Measurements from ENCODE around the gene LEUTX. TPM values are rescaled to one million over a fixed set of nuclear protein-coding genes. Genes with fewer than 3 reads are reported as not detected.

LEUTX gene
- polyA plus RNA-seq, 1 of the 3 experiments (the other 2 are of a cell fraction) = not detected

DNA sequence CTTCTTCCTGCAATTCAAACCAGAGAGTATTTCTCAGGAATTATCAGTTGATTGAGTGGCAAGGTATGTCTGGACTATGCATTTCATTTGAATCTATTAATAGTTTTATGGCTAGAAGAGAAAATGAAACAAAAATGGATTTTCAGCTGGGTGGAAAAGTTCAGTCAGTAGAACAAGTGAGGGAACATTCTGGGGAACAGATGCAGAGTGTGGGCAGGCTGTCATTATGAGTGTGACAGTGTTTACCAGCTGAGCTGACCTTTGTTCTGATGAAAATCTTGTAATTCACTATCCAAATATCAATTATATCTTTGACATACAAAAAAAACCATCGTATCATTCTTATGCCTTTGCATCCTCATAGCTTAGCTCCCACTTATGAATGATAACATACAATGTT, 38.3 kb upstream of the LEUTX start:
- no peak overlapping the region for H3K27ac ChIP-seq (ENCODE audit: low read depth in 2 of 2, low read length in 1 of 2)
- POLR2A ChIA-PET = no interaction called here
- DNase-seq = no peak
- peaks cover 11% of the 10 kb centered on the region; the same call in 1 of the 2 replicates for H3K27me3 ChIP-seq (ENCODE audit: insufficient read depth)
- no peaks in the 10 kb centered on the region for H3K9me2 ChIP-seq
- 23% methylated on average over 1 of the region's 1 CpG for WGBS (ENCODE audit: low lambda C conversion rate)
- no peaks in the 10 kb centered on the region for H3K4me1 ChIP-seq (ENCODE audit: control insufficient read depth in 1 of 2, insufficient read depth in 2 of 2, low read depth in 1 of 2, low read length in 1 of 2)
- TF ChIP-seq MXI1 (IDR thresholded peaks at IDR 0.05; ENCODE audit: low read depth, low read length) (no peak), GATA2 (CRISPR knock-in tag; IDR thresholded peaks at IDR 0.05) (no peak), FOXJ3 (CRISPR knock-in tag; IDR thresholded peaks at IDR 0.05) (no peak), ELF1 (IDR thresholded peaks at IDR 0.05) (no peak), RXRA (IDR thresholded peaks at IDR 0.05; ENCODE audit: borderline replicate concordance, low read depth) (no peak), TCF12 (IDR thresholded peaks at IDR 0.05) (no peak), NFIC (IDR thresholded peaks at IDR 0.05; ENCODE audit: borderline replicate concordance) (no peak), YY1 (IDR thresholded peaks at IDR 0.05; ENCODE audit: low read depth) (no peak), CHD2 (IDR thresholded peaks at IDR 0.05; ENCODE audit: low read length, partially characterized antibody) (no peak), FOSL2 (IDR thresholded peaks at IDR 0.05; ENCODE audit: borderline replicate concordance, low read depth) (no peak), SIN3A (IDR thresholded peaks at IDR 0.05; ENCODE audit: borderline replicate concordance, low read depth, low read length) (no peak), JUND (IDR thresholded peaks at IDR 0.05) (no peak), TEAD4 (IDR thresholded peaks at IDR 0.05; ENCODE audit: borderline replicate concordance, insufficient read depth) (no peak), POLR2AphosphoS5 (IDR thresholded peaks at IDR 0.05; ENCODE audit: low read depth, low read length) (no peak), GABPA (IDR thresholded peaks at IDR 0.05; ENCODE audit: low read depth) (no peak)
- TF ChIP-seq, protein P1, sequence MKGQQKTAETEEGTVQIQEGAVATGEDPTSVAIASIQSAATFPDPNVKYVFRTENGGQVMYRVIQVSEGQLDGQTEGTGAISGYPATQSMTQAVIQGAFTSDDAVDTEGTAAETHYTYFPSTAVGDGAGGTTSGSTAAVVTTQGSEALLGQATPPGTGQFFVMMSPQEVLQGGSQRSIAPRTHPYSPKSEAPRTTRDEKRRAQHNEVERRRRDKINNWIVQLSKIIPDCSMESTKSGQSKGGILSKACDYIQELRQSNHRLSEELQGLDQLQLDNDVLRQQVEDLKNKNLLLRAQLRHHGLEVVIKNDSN (IDR thresholded peaks at IDR 0.05; ENCODE audit: borderline replicate concordance, low read depth) = no peak
- TF ChIP-seq, protein P2, sequence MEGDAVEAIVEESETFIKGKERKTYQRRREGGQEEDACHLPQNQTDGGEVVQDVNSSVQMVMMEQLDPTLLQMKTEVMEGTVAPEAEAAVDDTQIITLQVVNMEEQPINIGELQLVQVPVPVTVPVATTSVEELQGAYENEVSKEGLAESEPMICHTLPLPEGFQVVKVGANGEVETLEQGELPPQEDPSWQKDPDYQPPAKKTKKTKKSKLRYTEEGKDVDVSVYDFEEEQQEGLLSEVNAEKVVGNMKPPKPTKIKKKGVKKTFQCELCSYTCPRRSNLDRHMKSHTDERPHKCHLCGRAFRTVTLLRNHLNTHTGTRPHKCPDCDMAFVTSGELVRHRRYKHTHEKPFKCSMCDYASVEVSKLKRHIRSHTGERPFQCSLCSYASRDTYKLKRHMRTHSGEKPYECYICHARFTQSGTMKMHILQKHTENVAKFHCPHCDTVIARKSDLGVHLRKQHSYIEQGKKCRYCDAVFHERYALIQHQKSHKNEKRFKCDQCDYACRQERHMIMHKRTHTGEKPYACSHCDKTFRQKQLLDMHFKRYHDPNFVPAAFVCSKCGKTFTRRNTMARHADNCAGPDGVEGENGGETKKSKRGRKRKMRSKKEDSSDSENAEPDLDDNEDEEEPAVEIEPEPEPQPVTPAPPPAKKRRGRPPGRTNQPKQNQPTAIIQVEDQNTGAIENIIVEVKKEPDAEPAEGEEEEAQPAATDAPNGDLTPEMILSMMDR (IDR thresholded peaks at IDR 0.05) = no peak
- TF ChIP-seq, protein P3, sequence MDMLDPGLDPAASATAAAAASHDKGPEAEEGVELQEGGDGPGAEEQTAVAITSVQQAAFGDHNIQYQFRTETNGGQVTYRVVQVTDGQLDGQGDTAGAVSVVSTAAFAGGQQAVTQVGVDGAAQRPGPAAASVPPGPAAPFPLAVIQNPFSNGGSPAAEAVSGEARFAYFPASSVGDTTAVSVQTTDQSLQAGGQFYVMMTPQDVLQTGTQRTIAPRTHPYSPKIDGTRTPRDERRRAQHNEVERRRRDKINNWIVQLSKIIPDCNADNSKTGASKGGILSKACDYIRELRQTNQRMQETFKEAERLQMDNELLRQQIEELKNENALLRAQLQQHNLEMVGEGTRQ (IDR thresholded peaks at IDR 0.05; ENCODE audit: borderline replicate concordance, low read depth, low read length) = no peak
- TF ChIP-seq, protein P4, sequence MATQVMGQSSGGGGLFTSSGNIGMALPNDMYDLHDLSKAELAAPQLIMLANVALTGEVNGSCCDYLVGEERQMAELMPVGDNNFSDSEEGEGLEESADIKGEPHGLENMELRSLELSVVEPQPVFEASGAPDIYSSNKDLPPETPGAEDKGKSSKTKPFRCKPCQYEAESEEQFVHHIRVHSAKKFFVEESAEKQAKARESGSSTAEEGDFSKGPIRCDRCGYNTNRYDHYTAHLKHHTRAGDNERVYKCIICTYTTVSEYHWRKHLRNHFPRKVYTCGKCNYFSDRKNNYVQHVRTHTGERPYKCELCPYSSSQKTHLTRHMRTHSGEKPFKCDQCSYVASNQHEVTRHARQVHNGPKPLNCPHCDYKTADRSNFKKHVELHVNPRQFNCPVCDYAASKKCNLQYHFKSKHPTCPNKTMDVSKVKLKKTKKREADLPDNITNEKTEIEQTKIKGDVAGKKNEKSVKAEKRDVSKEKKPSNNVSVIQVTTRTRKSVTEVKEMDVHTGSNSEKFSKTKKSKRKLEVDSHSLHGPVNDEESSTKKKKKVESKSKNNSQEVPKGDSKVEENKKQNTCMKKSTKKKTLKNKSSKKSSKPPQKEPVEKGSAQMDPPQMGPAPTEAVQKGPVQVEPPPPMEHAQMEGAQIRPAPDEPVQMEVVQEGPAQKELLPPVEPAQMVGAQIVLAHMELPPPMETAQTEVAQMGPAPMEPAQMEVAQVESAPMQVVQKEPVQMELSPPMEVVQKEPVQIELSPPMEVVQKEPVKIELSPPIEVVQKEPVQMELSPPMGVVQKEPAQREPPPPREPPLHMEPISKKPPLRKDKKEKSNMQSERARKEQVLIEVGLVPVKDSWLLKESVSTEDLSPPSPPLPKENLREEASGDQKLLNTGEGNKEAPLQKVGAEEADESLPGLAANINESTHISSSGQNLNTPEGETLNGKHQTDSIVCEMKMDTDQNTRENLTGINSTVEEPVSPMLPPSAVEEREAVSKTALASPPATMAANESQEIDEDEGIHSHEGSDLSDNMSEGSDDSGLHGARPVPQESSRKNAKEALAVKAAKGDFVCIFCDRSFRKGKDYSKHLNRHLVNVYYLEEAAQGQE (IDR thresholded peaks at IDR 0.05; ENCODE audit: low read depth, low read length) = no peak
- TF ChIP-seq, protein P5, sequence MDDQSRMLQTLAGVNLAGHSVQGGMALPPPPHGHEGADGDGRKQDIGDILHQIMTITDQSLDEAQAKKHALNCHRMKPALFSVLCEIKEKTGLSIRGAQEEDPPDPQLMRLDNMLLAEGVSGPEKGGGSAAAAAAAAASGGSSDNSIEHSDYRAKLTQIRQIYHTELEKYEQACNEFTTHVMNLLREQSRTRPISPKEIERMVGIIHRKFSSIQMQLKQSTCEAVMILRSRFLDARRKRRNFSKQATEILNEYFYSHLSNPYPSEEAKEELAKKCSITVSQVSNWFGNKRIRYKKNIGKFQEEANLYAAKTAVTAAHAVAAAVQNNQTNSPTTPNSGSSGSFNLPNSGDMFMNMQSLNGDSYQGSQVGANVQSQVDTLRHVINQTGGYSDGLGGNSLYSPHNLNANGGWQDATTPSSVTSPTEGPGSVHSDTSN (IDR thresholded peaks at IDR 0.05) = no peak
- no peaks in the 10 kb centered on the region for H3K9me3 ChIP-seq
- peak overlapping the region; percentile 30; the same call in 1 of the 2 replicates for H3K4me2 ChIP-seq
- H3F3A ChIP-seq (replicated peaks; ENCODE audit: insufficient read depth) = no peaks in the 10 kb centered on the region
- H3K79me2 ChIP-seq (ENCODE audit: insufficient read depth) = no peaks in the 10 kb centered on the region
- no peak overlapping the region for H3K4me3 ChIP-seq (ENCODE audit: low read depth in 2 of 2, low read length in 1 of 2)
- CTCF ChIA-PET = interaction anchor here (0.6 kb wide), 1 partner anchor 10 kb away, joined by 3 read pairs; no protein-coding TSS in a partner anchor
- H3K36me3 ChIP-seq (replicated peaks in 1 of 2; ENCODE audit: control insufficient read depth in 1 of 2, insufficient read depth in 2 of 2, low read length in 1 of 2) = no peaks in the 10 kb centered on the region
- no peaks in the 10 kb centered on the region for H4K20me1 ChIP-seq (ENCODE audit: insufficient read depth)
- H3K9ac ChIP-seq = no peak overlapping the region
- no peak overlapping the region for H2AFZ ChIP-seq (ENCODE audit: low read depth)
